ENCODE results near the gene ATP6V0C.
"Not testable (repeated sequence)": the region's sequence is repeated elsewhere in the genome, so short reads cannot be mapped to it uniquely, and the experiment has no call there.

ATP6V0C gene

DNA sequence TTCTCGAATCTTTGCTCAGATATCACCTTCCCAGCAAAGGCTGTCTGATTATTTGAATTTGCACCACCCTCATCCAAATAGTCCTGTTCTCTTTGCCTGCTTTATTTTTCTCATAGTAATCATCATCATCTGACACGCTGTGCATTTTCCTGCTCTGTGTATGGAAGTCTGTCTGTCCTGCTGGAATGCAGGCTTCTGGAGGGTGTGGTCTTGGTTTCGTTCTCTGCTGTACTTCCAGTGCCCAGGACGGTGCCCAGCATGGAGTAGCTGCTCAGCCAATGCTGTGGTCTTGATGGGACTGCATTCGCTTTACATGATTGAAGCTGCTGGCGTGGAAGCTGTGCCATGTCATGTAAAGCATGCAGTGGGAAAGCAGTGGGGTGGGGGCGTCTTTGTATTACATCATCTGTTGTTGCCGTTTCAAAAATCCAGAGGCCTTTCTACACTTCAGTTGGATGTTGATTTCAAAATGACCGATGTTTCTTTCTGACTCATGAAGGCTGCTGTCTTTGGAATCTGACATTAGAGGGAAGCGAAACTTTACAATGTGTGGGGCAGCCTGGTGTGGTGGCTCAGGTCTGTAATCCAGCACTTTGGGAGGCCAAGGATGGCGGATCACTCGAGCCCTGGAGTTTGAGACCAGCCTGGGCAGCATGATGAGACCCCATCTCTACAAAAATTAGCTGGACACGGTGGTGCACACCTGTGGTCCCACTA is 41.1 kb downstream of the ATP6V0C start:
- DNase-seq (ENCODE audit: low read depth): not testable (repeated sequence)

- DNase-seq (ENCODE audit: low read depth): not testable (repeated sequence)
These were observed 43.4 kb downstream of the ATP6V0C start for GRCh38 chr16:2557150-2557549.

DNA sequence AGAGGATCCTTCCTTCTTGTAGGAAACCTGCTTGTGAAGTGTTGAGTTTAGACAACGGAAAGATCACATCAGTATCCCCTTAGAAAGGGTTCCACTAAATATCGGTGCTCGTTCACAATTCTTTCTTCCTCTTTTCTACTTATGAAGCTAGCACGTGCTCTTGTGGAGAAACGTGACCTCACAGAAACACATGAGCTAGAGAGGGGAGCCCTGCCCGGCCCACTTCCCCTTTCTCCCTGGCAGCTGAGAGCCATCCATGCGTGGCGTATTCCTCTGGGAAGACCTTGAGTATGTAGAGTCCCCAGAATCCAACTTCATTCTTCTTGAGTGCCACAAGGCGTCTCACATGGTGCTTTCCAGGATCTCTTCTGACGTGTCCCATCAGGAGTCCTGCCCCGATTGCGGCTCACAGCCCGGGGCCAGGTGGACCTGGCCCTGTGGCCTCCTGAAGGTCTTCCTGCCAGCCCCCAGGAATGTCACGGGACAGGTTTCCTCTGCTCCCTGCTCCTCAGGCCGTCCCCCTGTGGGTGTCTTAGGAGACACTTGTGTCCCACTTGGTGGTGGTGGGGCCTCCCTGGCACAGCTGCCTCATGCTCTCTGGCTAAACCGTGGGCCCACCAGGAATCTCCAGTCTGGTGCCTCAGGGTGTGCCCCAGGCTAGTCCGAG is 46.5 kb downstream of the ATP6V0C start:
- not testable (repeated sequence) for DNase-seq (ENCODE audit: low read depth)

DNA sequence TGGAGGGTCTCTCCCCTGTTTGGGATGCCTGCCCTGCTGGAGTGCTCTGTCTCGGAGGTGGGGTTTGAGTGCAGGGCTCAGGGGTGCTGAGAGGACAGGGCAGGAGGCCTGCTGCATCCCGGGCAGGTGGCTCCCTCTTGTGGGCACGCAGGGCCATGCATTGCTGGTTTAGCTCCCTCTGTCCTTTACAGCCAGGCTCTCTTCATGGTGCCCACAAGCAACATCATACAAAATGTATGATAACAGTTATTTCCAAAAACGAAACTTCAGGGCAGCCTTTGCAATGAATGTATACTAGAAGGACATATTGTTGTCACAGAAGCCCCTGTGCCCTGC is 47.0 kb downstream of the ATP6V0C start:
- DNase-seq (ENCODE audit: low read depth): not testable (repeated sequence)

DNA sequence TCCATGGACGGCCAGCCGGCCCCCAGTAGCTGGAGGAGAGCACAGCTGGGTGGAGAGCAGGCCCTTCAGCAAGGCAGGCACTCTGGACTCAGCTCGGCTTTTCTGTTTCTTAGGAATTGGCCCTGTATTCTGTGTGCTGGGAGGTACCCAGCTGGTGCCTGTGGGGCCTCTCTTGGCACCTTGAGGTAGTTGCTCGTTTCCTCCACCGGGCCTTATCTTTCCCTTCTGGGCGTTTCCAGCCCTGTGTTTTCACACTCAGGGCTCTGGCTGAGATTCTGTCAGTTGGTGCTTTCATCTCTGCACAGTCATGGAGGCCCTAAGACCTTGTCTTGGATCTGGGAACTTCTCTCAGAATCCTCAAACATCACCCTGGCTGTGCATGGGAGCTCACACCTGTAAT is 53.8 kb downstream of the ATP6V0C start:
- not testable (repeated sequence) for DNase-seq (ENCODE audit: low read depth)

DNA sequence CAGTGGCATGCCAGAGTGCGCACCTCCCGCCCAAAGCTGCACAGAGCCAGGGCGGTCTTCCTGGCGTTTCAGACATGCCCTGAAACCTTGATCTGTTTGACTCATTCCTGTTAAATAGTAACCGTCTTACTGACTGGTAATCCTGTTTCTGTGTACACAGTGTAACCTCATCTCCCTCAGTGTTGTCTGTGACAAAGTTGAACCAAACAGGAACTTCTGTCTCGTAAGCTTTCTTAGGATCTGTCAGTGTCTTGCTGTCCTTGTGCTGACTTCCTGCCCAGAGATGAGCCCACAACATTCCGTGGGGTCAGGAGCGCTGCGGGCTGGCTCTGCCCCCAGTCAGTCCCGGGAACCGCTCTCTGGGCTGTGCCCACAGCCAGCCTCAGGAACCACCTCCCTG is 54.8 kb downstream of the ATP6V0C start:
- not testable (repeated sequence) for DNase-seq (ENCODE audit: low read depth)

Measured in stromal cell of bone marrow (primary cell).